Stimulated activated CD8-positive, alpha-beta memory T cell treated with anti-CD3 and anti-CD28 coated beads, Interleukin-2, amount 100 ng/mL, for 48 hours (primary cell): ENCODE data around the gene AADAC.
"Not testable (repeated sequence)": the region's sequence is repeated elsewhere in the genome, so short reads cannot be mapped to it uniquely, and the experiment has no call there.

ENCODE experiments used
- DNase-seq, 2 donors: peaks; one replicate each; pipeline ENCODE4 v3.0.0-alpha.2; 2020; ENCODE audit warnings: low read depth in 2 of 2

The AADAC gene

DNA sequence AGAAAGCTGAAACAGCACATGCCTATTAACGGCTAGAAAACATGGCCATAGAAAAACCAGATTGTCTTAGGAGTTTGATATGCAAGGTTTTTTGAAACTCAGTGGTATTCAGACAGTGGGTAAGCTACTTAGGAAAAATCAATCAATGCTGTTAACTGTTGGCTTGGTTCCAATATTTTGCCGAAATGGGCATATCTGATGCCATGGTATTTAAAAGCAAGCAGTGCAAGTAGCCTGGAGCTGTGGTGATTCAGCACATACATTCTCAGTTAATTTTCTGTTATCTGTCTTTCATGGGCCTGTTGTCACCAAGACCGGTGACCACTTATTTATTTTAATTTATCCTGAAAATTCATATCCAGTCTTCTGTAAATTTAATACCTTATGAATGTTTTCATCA, 42.2 kb downstream of the AADAC start:
- no peak for DNase-seq

GRCh38 chr3:151856641-151857040, 42.7 kb downstream of the AADAC start:
- DNase-seq, result no peak

GRCh38 chr3:151859233-151859673, 45.3 kb downstream of the AADAC start:
- no peak for DNase-seq

DNA sequence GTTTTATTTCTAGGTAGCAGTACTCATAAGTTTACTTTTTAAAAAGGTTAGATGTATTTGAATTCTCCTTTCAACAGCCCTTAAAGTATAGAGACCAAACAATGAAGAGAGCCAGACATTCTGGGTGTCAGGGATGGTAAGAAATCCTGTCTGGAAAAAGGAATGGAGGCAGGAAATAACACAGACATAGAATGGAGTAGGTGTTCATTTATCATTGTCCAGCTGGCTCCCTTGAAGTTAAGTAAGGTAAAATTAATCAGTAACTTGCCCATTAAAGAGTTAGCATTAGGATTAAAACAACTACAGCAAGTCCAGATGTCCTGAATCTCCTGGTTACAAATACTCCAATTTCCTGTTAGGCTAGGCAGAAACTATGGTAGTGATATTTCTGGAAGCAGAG, 46.0 kb downstream of the AADAC start:
- no peak for DNase-seq

DNA sequence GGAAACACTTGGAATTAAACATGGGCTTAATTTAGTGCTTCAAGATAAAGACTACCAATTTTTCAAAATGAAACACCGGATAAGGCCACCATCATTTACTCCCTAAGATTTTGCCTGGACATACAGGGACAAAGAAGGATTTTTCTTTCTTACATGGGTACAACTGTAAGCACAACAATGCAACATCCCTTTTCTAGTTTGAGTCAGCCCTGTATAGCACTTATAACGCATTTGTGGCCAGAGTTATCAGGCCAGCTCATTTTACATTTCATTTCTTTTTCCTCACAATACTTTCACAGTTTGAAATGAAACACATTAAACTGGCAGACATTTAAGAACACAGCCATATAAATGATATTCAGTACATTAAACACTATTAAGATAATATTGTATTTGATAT, 49.7 kb downstream of the AADAC start:
- DNase-seq, result no peak

DNA sequence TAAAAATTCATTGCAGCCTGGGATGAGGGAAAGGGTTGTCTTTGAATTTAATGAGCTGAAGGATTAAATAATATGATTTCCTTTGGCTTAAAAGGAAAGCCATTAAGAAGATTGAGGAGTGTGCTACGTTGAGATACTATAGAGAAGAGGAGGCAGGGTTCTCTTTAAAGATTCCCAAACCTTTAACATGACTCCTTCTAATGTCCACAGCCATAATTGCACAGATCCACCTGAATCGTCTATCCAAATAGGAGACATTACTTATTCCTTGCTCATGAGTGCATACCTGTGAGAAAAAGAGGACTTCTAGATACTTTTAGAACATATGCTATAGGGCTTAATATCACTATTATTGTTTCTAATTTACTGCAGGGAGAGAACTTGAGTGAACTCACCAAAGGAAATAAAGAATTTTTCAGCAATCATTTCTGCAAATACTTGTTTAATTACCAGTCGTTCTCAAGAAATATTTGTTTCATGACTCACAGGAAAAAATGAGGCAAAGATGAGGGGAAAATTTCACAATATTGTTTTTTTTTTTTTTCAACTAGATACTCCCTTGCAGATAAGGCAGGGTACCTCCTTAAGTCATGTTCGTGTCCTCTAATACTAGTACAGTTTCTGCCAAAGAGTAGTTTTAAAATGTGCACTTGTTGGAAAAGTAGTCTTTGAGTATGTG, 50.6 kb downstream of the AADAC start:
- DNase-seq, result no peak

GRCh38 chr3:151866711-151867410, 52.9 kb downstream of the AADAC start:
- no peak for DNase-seq

GRCh38 chr3:151867666-151868065, 53.8 kb downstream of the AADAC start:
- DNase-seq, result no peak

DNA sequence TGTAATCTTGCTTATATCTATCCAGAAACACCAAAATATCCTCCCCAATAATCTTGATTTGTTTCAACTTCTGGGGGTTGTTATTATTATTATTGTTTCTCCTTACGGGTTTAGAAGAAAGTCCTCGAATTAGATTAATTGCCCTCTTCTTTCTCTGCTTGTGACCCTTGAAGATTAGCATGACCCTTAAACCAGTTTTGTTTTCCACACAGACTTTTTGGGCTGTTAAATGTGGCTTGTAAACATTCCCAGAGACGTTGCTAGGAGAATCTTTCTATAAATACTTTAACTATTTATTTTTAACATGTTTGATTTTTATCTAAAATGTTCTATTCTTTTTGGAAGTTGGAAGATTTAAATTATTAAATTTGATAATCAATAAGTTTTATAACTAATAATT, 55.3 kb downstream of the AADAC start:
- no peak for DNase-seq

- DNase-seq, result no peak
Measured at GRCh38 chr3:151871639-151872468, 57.9 kb downstream of the AADAC start.

DNA sequence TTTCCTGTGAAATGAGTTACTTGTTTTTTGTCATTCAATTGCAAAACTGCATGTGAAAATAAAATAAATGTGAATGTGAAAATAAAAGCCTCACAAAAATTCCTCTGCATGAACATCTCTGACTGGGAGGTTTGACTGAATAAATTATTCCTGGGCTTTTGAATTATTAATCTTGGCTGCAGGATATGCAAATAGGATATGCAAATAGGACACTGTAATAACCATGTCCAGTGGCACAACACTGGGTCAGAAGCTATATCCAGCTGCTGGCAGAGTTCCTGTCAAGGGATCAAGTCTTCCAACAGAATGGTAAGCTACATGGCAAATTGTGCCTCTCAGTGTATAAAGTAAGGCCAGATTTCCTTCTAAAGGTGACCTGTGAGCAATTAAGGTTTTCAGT, 59.5 kb downstream of the AADAC start, which contains the start of gene SUCNR1:
SUCNR1 (plus strand) TSS at position 246 of the 400 bp plus-strand sequence. CDS start 6,250 bp downstream, outside the sequence.
- DNase-seq, result no peak

- DNase-seq, result not testable (repeated sequence)
Measured at GRCh38 chr3:151874079-151874478, 60.2 kb downstream of the AADAC start.

DNA sequence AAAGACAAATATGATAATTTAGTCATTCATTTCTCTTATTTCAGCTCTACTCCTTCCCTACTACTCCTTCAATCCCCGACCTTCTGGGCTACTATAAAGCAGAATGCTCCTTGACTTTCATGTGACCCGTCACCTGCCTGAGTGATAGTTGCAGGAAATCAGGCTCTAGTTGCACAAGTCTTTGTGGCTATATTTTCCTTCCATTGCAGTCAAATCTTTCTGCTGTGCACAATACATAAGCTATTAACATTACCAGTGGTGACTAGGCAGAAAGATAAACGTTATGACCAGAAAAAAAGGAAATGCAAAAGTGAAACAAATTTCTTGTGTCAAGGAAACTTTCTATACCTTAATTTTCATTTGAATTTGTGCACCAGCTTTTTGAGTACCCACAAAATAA, 61.8 kb downstream of the AADAC start:
- no peak for DNase-seq

DNA sequence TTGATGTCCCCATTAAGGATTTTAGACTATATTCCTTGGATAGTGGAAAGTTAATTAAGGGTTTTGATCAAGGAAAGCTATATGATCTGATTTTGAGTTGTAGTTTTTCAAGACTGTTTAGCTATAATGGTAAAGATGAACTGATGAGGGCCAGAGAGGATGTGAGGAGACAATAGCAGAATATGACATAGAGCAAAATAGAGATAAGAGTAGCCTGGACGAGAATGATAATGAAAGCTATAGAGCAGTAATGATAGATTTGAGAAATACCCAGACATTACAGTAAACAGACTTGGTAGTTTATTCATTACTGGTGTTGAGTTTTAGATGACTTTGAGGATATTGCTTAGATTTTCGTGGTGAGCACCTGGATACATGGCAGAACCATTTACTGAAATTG, 63.4 kb downstream of the AADAC start:
- DNase-seq, result no peak
